ENCODE measurements around the gene HS3ST3B1.

- TF ChIP-seq, protein P1, sequence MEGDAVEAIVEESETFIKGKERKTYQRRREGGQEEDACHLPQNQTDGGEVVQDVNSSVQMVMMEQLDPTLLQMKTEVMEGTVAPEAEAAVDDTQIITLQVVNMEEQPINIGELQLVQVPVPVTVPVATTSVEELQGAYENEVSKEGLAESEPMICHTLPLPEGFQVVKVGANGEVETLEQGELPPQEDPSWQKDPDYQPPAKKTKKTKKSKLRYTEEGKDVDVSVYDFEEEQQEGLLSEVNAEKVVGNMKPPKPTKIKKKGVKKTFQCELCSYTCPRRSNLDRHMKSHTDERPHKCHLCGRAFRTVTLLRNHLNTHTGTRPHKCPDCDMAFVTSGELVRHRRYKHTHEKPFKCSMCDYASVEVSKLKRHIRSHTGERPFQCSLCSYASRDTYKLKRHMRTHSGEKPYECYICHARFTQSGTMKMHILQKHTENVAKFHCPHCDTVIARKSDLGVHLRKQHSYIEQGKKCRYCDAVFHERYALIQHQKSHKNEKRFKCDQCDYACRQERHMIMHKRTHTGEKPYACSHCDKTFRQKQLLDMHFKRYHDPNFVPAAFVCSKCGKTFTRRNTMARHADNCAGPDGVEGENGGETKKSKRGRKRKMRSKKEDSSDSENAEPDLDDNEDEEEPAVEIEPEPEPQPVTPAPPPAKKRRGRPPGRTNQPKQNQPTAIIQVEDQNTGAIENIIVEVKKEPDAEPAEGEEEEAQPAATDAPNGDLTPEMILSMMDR (IDR thresholded peaks at IDR 0.05): no peak
- TF ChIP-seq POLR2A (IDR thresholded peaks at IDR 0.05): no peak
Measured at GRCh38 chr17:14337596-14338079, 36.8 kb downstream of the HS3ST3B1 start.
